GM19035 (cell line): ENCODE measurements around the gene SPATA22.
"Not testable (repeated sequence)": the region's sequence is repeated elsewhere in the genome, so short reads cannot be mapped to it uniquely, and the experiment has no call there.

Source experiments
- ATAC-seq: cut with Tn5 transposase; IDR thresholded peaks from one replicate; pipeline ENCODE4 v1.9.1; 2021; ENCODE audit not compliant: unreplicated experiment

The SPATA22 gene, protein sequence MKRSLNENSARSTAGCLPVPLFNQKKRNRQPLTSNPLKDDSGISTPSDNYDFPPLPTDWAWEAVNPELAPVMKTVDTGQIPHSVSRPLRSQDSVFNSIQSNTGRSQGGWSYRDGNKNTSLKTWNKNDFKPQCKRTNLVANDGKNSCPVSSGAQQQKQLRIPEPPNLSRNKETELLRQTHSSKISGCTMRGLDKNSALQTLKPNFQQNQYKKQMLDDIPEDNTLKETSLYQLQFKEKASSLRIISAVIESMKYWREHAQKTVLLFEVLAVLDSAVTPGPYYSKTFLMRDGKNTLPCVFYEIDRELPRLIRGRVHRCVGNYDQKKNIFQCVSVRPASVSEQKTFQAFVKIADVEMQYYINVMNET

DNA sequence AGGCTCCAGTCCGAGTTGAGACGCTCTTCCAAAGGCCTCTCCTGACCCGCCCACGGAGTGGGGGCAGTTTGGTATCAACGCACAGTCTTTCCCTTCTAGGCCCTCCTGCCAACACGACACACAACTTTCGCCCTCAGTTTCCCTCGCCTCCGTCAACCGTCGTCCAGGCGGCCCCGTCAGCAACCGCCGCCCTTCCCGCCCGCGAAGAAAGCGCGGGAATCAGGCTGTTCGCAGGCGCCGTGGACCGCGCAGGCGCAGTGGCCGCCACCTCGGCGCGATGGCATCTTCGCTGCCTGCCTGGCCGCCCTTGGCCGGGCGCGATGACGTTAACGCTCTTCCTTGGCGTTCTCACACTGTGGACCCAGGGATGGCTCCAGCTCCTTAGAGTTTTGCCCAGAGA, at the start of gene SPATA22:
SPATA22 (minus strand) TSS at position 221 of the 400 bp plus-strand sequence. CDS start 2,494 bp downstream, outside the sequence.
- no peak for ATAC-seq

GRCh38 chr17:3519472-3519871, 47.9 kb upstream of the SPATA22 start:
- ATAC-seq: not testable (repeated sequence)

- no peak for ATAC-seq
Measured at GRCh38 chr17:3514873-3515272, 43.3 kb upstream of the SPATA22 start.

- not testable (repeated sequence) for ATAC-seq
Measured at GRCh38 chr17:3514167-3514566, 42.5 kb upstream of the SPATA22 start.

- ATAC-seq: no peak
Measured at GRCh38 chr17:3513305-3514035, 41.9 kb upstream of the SPATA22 start.

GRCh38 chr17:3512505-3513171, 41.0 kb upstream of the SPATA22 start:
- ATAC-seq: no peak

- no peak for ATAC-seq
Measured at GRCh38 chr17:3511852-3512504, 40.4 kb upstream of the SPATA22 start.

DNA sequence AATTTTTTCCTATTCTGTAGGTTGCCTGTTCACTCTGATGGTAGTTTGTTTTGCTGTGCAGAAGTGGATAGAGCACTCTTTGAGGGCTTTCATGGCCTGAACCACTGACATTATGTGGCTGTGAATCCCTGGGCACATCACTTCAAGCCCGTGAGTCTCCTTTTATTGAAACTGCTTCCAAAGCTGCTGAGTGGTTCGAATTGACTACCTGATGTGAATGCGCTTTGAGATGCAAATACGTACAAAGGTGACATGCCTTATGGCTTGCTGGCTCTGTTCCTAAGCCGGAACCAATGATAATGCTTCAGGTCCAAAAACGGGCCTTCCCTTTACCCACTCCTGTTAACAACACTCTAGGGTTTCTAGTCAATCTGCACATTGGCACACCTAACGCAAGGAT, 38.5 kb upstream of the SPATA22 start:
- ATAC-seq: no peak

- ATAC-seq: no peak
Measured at GRCh38 chr17:3507869-3508268, 36.2 kb upstream of the SPATA22 start.

DNA sequence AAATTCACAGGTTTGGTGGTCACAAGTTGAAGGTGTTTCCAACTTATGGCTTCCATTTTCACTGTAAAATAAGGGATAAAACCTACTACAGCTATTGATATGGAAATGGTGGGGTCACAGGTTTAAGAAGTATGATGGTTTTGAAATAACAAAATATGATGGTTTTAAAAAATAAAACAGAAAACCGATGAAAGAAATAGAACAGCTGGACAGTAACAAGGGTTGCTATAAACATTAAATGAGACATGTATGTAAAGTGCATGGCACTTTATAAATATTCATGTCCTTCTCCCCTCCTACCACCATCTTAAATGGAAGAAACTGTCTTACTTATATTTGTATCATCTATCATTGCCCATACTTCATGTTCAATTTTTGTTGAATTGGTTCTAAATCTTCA, 35.5 kb upstream of the SPATA22 start:
- ATAC-seq: no peak

DNA sequence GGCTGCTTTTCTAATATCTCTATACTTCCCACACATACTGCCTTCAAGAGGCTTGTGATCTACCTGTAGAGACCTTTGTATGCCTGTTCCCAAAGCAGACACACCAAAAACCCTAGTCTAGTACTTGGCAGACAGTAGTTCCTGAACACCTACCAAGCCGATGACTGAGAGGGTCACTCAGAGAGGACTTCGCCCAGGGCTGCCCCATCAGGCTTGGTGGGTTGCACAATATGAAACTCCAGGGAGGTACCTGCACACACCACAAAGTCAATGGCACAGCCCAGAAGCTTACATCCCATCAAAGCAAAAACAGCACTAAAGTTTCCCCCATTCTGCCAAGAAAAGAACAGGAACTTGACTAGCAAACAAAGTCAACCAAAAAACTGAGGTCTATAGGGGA, 34.4 kb upstream of the SPATA22 start:
- no peak for ATAC-seq

DNA sequence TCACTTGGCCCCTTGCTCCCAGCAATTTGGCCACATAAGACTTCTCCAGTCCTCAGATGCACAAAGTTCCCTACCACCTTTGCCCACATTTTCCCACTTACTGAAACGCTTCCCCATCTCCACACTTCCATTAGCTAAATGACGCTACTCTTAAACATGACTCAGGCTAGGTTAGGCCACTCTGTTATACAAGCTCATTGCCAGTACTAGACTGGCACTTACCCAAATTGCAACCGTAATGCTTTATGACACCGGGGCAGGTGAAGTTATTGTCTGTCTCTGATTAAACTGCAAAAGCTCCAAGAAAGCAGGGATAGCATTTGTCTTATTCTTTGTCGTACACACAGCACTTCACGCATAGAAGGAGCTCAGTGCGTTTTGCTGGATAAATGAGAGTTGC, 33.4 kb upstream of the SPATA22 start:
- ATAC-seq: no peak

GRCh38 chr17:3503285-3503684, 31.7 kb upstream of the SPATA22 start:
- ATAC-seq: no peak

- no peak for ATAC-seq
Measured at GRCh38 chr17:3502466-3502865, 30.8 kb upstream of the SPATA22 start.

GRCh38 chr17:3501344-3501743, 29.7 kb upstream of the SPATA22 start:
- no peak for ATAC-seq

DNA sequence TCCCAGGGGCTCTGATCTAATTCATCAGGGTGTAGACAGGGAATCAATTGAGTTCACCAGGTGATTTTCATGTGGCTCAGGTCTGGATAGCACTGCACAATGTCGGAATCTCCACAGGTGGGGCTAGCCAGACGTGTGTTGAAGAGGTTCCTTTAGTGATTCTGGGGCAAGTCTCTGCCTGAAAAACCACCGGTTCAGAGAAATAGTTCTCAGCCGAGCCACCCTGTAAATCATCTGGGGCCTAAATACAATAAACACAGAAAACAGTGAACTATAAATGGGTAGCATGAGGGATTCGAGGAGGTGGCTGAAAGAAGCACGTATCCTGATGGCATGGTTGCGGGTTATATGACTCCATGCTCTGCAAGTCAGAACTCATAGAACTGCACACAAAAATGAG, 25.5 kb upstream of the SPATA22 start:
- no peak for ATAC-seq

DNA sequence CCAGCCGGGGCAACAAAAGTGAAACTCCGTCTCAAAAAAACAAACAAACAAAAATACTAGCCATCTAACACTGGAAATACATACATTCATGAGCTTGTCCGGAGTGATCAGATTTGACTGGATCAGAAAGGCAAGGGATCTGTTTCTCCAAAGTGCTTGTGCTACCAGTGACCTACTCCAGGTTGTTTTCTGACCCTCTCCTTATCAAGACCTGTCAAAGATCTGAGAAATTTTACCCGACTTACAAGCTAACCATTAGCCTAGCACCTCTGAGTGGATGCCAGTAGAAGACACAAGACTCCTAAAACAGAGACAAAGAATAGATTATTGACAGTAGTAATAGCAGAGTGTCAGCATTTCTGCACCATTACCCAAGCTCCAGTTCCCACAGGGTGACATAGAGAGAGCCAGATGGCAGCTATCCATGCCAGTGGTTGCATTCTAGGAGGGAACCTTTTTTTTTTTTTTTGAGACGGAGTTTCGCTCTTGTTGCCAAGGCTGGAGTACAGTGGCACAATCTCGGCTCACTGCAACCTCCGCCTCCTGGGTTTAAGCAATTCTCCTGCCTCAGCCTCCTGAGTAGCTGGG, 14.0 kb upstream of the SPATA22 start:
- ATAC-seq: no peak

DNA sequence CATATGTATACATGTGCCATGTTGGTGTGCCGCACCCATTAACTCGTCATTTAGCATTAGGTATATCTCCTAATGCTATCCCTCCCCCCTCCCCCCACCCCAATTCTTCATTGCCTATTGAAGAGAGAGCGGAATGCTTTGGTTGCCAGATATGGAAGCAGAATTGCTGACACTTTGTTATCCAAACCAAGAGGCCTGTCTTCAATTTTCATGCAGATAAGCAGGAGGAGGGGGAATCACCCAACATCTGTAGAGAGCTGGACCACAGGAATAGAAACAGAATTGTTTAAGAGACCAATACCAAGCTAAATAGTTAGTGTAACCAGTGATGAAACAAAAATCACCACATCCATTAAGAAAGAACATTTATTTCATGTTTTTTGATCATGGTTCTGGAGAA, 11.2 kb upstream of the SPATA22 start:
- ATAC-seq: no peak

GRCh38 chr17:3479988-3480387, 8.4 kb upstream of the SPATA22 start:
- ATAC-seq: no peak

- ATAC-seq: no peak
Measured at GRCh38 chr17:3475812-3476610, 4.4 kb upstream of the SPATA22 start, which contains the start of gene ASPA. Gene ASPA, plus strand, starts transcription at chr17:3475997. Its CDS starts 163 bp downstream, at chr17:3476160.
